ENCODE data around the gene DACH1.

DNA sequence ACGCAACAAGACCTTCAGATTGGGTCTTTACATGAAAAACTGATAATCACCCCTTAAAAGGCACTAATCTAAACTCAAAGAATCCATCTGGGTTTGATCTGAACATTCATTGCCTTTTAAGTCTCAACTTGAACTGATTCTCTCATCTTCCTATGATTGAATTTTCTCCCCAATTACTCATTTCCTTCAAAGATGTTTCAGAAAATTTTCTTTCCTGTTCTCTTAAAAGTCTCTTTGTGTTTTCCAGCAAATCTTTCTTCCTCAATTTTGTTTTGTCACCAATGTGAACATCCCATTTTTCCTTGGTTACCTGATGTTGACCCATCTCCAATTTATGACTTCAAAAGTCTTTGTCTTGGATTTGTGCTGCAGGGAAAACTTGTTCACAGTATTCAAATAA is 234.3 kb downstream of the DACH1 start:
- TF ChIP-seq, protein P1, sequence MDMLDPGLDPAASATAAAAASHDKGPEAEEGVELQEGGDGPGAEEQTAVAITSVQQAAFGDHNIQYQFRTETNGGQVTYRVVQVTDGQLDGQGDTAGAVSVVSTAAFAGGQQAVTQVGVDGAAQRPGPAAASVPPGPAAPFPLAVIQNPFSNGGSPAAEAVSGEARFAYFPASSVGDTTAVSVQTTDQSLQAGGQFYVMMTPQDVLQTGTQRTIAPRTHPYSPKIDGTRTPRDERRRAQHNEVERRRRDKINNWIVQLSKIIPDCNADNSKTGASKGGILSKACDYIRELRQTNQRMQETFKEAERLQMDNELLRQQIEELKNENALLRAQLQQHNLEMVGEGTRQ (CRISPR knock-in tag; IDR thresholded peaks at IDR 0.05): no peak
- TF ChIP-seq, protein P2, sequence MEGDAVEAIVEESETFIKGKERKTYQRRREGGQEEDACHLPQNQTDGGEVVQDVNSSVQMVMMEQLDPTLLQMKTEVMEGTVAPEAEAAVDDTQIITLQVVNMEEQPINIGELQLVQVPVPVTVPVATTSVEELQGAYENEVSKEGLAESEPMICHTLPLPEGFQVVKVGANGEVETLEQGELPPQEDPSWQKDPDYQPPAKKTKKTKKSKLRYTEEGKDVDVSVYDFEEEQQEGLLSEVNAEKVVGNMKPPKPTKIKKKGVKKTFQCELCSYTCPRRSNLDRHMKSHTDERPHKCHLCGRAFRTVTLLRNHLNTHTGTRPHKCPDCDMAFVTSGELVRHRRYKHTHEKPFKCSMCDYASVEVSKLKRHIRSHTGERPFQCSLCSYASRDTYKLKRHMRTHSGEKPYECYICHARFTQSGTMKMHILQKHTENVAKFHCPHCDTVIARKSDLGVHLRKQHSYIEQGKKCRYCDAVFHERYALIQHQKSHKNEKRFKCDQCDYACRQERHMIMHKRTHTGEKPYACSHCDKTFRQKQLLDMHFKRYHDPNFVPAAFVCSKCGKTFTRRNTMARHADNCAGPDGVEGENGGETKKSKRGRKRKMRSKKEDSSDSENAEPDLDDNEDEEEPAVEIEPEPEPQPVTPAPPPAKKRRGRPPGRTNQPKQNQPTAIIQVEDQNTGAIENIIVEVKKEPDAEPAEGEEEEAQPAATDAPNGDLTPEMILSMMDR (IDR thresholded peaks at IDR 0.05 in 2 of 3, conservative IDR thresholded peaks at IDR 0.05 in 1 of 3; ENCODE audit: insufficient read depth in 2 of 3, low read depth in 1 of 3, low read length in 3 of 3): no peak
- TF ChIP-seq ZEB2 (IDR thresholded peaks at IDR 0.05) (no peak), YBX1 (IDR thresholded peaks at IDR 0.05) (no peak), SMAD1 (IDR thresholded peaks at IDR 0.05; ENCODE audit: low read depth, low read length, partially characterized antibody) (no peak), NFE2L1 (tag; IDR thresholded peaks at IDR 0.05; ENCODE audit: borderline replicate concordance, low read depth) (no peak)
- TF ChIP-seq, protein P3, sequence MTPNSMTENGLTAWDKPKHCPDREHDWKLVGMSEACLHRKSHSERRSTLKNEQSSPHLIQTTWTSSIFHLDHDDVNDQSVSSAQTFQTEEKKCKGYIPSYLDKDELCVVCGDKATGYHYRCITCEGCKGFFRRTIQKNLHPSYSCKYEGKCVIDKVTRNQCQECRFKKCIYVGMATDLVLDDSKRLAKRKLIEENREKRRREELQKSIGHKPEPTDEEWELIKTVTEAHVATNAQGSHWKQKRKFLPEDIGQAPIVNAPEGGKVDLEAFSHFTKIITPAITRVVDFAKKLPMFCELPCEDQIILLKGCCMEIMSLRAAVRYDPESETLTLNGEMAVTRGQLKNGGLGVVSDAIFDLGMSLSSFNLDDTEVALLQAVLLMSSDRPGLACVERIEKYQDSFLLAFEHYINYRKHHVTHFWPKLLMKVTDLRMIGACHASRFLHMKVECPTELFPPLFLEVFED (CRISPR knock-in tag; conservative IDR thresholded peaks at IDR 0.05): no peak
- TF ChIP-seq, protein P4, sequence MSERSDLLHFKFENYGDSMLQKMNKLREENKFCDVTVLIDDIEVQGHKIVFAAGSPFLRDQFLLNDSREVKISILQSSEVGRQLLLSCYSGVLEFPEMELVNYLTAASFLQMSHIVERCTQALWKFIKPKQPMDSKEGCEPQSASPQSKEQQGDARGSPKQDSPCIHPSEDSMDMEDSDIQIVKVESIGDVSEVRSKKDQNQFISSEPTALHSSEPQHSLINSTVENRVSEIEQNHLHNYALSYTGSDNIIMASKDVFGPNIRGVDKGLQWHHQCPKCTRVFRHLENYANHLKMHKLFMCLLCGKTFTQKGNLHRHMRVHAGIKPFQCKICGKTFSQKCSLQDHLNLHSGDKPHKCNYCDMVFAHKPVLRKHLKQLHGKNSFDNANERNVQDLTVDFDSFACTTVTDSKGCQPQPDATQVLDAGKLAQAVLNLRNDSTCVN (CRISPR knock-in tag; IDR thresholded peaks at IDR 0.05): no peak
- TF ChIP-seq, protein P5, sequence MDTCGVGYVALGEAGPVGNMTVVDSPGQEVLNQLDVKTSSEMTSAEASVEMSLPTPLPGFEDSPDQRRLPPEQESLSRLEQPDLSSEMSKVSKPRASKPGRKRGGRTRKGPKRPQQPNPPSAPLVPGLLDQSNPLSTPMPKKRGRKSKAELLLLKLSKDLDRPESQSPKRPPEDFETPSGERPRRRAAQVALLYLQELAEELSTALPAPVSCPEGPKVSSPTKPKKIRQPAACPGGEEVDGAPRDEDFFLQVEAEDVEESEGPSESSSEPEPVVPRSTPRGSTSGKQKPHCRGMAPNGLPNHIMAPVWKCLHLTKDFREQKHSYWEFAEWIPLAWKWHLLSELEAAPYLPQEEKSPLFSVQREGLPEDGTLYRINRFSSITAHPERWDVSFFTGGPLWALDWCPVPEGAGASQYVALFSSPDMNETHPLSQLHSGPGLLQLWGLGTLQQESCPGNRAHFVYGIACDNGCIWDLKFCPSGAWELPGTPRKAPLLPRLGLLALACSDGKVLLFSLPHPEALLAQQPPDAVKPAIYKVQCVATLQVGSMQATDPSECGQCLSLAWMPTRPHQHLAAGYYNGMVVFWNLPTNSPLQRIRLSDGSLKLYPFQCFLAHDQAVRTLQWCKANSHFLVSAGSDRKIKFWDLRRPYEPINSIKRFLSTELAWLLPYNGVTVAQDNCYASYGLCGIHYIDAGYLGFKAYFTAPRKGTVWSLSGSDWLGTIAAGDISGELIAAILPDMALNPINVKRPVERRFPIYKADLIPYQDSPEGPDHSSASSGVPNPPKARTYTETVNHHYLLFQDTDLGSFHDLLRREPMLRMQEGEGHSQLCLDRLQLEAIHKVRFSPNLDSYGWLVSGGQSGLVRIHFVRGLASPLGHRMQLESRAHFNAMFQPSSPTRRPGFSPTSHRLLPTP (IDR thresholded peaks at IDR 0.05; ENCODE audit: borderline replicate concordance, extremely low read depth, insufficient read length): no peak
- TF ChIP-seq, protein P6, sequence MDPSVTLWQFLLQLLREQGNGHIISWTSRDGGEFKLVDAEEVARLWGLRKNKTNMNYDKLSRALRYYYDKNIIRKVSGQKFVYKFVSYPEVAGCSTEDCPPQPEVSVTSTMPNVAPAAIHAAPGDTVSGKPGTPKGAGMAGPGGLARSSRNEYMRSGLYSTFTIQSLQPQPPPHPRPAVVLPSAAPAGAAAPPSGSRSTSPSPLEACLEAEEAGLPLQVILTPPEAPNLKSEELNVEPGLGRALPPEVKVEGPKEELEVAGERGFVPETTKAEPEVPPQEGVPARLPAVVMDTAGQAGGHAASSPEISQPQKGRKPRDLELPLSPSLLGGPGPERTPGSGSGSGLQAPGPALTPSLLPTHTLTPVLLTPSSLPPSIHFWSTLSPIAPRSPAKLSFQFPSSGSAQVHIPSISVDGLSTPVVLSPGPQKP (CRISPR knock-in tag; IDR thresholded peaks at IDR 0.05): no peak

Measured in K562 (cell line).